Activated T-helper 1 cell treated with anti-CD3 and anti-CD28 coated beads, Interleukin-12 subunit alpha, Interleukin-12 subunit beta, Interleukin-2, Interleukin-4 antibody, amounts not matched to agents 30 ng/mL and 10 ng/mL and 1 ng/mL, durations not matched to agents 14 hours and 24 hours and 36 hours (primary cell): Measurements from ENCODE around the gene PLA2G10. TPM values are rescaled to one million over a fixed set of nuclear protein-coding genes. Genes with fewer than 3 reads are reported as not detected.
"Not testable (repeated sequence)": the region's sequence is repeated elsewhere in the genome, so short reads cannot be mapped to it uniquely, and the experiment has no call there.

ENCODE experiments used
- DNase-seq: peaks from one replicate; pipeline ENCODE4 v3.0.0; 2021; ENCODE audit warnings: low spot score
- H3K27ac Mint-ChIP-seq: one replicate; pipeline ENCODE4 v1.8.0; 2021; ENCODE audit warnings: mild to moderate bottlenecking, mixed read lengths
- H3K27me3 Mint-ChIP-seq: one replicate; pipeline ENCODE4 v1.8.0; 2022; ENCODE audit warnings: mild to moderate bottlenecking, moderate library complexity, mixed read lengths; ENCODE audit not compliant: insufficient read depth
- H3K36me3 Mint-ChIP-seq: one replicate; pipeline ENCODE4 v1.8.0; 2021; ENCODE audit warnings: low read depth, mixed read lengths
- H3K4me1 Mint-ChIP-seq: one replicate; pipeline ENCODE4 v1.8.0; 2021; ENCODE audit warnings: low read depth, mixed read lengths
- H3K4me3 Mint-ChIP-seq: one replicate; pipeline ENCODE4 v1.8.0; 2021; ENCODE audit warnings: mild to moderate bottlenecking, moderate library complexity, mixed read lengths
- H3K9me3 Mint-ChIP-seq: one replicate; pipeline ENCODE4 v1.8.0; 2021; ENCODE audit warnings: mixed read lengths
- intact Hi-C: fragments of 100-400 bp; cut with micrococcal nuclease; formaldehyde crosslinking; loops from one replicate; pipeline ENCODE4 v1.15.1; 2024
- total RNA-seq: library from RNA; stranded (reverse); gene quantifications from 2 replicates; pipeline ENCODE4 v1.2.3, GENCODE V29; 2022

Gene PLA2G10, protein sequence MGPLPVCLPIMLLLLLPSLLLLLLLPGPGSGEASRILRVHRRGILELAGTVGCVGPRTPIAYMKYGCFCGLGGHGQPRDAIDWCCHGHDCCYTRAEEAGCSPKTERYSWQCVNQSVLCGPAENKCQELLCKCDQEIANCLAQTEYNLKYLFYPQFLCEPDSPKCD
- not detected in 2 replicates for total RNA-seq

DNA sequence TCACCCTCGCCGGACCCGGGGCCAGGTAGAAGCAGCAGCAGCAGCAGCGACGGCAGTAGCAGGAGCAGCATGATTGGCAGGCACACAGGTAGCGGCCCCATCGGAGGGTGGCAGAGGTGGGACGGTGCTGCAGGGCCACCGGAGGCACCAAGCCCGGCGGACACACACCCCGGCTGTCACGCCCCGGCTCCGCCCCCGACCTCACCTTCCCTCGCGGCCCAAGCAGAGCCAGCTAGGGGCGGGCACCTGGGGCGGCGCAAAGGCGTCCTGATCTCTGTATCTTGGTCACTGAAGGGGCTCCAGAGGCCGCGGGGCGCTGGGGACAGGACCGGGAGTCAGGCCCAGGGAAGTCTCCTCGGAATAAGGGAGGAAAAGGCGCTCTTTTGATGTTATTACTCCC, at the start of gene PLA2G10:
Gene PLA2G10 (minus strand): TSS at position 180 of the 400 bp plus-strand sequence. CDS start 79 bp downstream, at position 101.
- H3K27me3 Mint-ChIP-seq, H3K27ac Mint-ChIP-seq, H3K36me3 Mint-ChIP-seq, intact Hi-C loops, DNase-seq, H3K9me3 Mint-ChIP-seq, H3K4me3 Mint-ChIP-seq, H3K4me1 Mint-ChIP-seq: not testable (repeated sequence)

DNA sequence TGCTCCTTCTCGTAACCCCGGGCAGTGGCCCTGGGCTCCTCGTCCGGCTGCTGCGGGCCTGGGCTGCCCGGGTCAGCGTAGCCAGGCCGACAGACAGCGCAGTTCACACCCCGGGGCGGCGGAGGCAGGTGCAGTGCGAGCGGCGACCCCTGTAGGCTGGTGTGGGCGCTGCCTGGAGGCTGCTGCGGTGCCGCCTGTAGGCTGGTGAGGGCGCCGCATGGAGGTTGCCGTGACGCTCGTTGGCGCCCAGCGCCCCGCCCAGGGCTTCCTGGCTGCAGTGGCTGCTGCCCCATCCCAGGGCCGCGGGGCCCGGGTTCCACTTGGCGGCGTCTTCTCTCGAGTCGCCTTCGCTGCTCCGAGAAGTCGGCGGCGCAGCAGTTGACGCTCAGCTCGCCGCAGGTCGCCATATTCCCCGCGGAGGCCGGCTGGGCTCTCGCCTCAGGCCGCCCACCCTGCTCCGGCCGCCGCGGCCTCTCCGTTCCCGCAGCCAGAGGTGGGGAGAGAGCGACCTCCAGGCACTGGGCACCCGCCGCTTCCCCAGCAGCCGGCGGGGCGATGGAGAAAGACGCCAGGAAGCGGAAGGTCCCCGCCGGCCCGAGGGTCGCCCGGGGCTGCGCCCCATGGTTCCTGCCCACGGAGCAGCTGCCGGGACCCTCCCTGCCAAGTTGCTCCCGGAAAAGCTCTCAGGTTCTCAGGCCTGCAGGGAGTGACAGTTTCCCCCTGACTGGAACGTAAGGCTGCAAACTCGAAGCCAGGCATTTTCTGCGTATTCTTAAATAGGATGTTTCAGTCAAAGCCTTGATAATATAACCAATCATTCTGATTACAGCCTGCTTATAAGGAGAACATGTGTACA, 48.4 kb upstream of the PLA2G10 start, which contains the start of gene NPIPA2:
Gene NPIPA2 (plus strand): TSS at position 261 of the 856 bp plus-strand sequence. CDS start 5,533 bp downstream, outside the sequence.
- intact Hi-C loops, DNase-seq, H3K4me1 Mint-ChIP-seq, H3K36me3 Mint-ChIP-seq, H3K27ac Mint-ChIP-seq, H3K27me3 Mint-ChIP-seq, H3K9me3 Mint-ChIP-seq, H3K4me3 Mint-ChIP-seq: not testable (repeated sequence)

DNA sequence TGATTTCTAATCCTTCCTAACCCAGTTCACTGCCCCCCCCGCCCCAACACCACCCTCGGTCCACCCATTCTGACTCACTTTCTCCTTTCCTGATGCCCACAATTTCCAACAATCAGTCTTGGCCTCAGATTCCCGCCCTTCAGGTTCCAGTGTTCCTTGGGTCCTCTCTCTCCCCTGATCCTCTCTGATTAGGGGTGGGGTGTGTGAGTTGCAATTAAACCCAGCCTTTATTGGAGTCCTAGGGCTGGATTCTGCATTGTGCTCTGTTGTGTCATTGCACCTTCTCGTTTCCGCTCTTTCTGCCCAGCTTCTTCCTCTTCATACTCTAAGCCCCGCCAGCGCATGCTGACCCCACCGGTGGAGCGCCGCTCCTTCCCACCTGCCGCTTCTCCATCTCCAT, 47.7 kb upstream of the PLA2G10 start:
- H3K27ac Mint-ChIP-seq, intact Hi-C loops, H3K4me1 Mint-ChIP-seq, H3K4me3 Mint-ChIP-seq, DNase-seq, H3K27me3 Mint-ChIP-seq, H3K36me3 Mint-ChIP-seq, H3K9me3 Mint-ChIP-seq: not testable (repeated sequence)

DNA sequence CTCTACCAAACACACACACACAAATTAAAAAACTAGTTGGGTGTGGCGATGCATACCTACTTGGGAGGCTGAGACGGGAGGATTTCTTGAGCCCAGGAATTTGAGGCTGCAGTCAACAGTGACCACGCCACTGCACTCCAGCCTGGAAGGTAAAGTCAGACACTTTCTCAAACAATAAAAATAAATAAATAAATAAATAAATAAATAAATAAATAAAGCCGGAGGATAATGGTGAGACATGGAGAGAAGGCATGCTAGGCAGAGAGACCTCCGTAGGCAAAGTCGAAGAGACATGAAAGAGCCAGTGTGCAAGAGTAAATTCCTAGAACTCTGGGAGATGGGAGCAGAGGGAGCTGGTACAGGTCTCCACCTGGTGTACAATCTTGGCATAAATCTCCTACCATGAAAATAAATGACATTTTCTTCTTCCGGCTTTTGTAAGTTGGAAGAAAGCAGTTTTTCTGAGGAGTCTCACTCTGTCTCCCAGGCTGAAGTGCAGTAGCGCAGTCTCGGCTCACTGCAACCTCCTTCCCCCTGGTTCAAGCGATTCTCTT, 46.8 kb upstream of the PLA2G10 start:
- intact Hi-C loops, H3K4me3 Mint-ChIP-seq, H3K27me3 Mint-ChIP-seq, H3K36me3 Mint-ChIP-seq, H3K27ac Mint-ChIP-seq, DNase-seq, H3K4me1 Mint-ChIP-seq, H3K9me3 Mint-ChIP-seq: not testable (repeated sequence)

DNA sequence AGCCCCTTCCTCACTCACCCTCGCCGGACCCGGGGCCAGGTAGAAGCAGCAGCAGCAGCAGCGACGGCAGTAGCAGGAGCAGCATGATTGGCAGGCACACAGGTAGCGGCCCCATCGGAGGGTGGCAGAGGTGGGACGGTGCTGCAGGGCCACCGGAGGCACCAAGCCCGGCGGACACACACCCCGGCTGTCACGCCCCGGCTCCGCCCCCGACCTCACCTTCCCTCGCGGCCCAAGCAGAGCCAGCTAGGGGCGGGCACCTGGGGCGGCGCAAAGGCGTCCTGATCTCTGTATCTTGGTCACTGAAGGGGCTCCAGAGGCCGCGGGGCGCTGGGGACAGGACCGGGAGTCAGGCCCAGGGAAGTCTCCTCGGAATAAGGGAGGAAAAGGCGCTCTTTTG, 39.1 kb upstream of the PLA2G10 start:
- intact Hi-C loops, H3K27ac Mint-ChIP-seq, DNase-seq, H3K9me3 Mint-ChIP-seq, H3K27me3 Mint-ChIP-seq, H3K36me3 Mint-ChIP-seq, H3K4me3 Mint-ChIP-seq, H3K4me1 Mint-ChIP-seq: not testable (repeated sequence)

DNA sequence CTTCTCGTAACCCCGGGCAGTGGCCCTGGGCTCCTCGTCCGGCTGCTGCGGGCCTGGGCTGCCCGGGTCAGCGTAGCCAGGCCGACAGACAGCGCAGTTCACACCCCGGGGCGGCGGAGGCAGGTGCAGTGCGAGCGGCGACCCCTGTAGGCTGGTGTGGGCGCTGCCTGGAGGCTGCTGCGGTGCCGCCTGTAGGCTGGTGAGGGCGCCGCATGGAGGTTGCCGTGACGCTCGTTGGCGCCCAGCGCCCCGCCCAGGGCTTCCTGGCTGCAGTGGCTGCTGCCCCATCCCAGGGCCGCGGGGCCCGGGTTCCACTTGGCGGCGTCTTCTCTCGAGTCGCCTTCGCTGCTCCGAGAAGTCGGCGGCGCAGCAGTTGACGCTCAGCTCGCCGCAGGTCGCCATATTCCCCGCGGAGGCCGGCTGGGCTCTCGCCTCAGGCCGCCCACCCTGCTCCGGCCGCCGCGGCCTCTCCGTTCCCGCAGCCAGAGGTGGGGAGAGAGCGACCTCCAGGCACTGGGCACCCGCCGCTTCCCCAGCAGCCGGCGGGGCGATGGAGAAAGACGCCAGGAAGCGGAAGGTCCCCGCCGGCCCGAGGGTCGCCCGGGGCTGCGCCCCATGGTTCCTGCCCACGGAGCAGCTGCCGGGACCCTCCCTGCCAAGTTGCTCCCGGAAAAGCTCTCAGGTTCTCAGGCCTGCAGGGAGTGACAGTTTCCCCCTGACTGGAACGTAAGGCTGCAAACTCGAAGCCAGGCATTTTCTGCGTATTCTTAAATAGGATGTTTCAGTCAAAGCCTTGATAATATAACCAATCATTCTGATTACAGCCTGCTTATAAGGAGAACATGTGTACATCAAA, 9.3 kb upstream of the PLA2G10 start, which contains the start of gene NPIPA3:
Gene NPIPA3 (plus strand): TSS at position 256 of the 856 bp plus-strand sequence. CDS start 5,533 bp downstream, outside the sequence.
- H3K27ac Mint-ChIP-seq, H3K27me3 Mint-ChIP-seq, H3K9me3 Mint-ChIP-seq, H3K4me3 Mint-ChIP-seq, DNase-seq, intact Hi-C loops, H3K36me3 Mint-ChIP-seq, H3K4me1 Mint-ChIP-seq: not testable (repeated sequence)

DNA sequence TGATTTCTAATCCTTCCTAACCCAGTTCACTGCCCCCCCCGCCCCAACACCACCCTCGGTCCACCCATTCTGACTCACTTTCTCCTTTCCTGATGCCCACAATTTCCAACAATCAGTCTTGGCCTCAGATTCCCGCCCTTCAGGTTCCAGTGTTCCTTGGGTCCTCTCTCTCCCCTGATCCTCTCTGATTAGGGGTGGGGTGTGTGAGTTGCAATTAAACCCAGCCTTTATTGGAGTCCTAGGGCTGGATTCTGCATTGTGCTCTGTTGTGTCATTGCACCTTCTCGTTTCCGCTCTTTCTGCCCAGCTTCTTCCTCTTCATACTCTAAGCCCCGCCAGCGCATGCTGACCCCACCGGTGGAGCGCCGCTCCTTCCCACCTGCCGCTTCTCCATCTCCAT, 8.6 kb upstream of the PLA2G10 start:
- H3K4me3 Mint-ChIP-seq, H3K27me3 Mint-ChIP-seq, DNase-seq, H3K27ac Mint-ChIP-seq, H3K4me1 Mint-ChIP-seq, intact Hi-C loops, H3K36me3 Mint-ChIP-seq, H3K9me3 Mint-ChIP-seq: not testable (repeated sequence)

DNA sequence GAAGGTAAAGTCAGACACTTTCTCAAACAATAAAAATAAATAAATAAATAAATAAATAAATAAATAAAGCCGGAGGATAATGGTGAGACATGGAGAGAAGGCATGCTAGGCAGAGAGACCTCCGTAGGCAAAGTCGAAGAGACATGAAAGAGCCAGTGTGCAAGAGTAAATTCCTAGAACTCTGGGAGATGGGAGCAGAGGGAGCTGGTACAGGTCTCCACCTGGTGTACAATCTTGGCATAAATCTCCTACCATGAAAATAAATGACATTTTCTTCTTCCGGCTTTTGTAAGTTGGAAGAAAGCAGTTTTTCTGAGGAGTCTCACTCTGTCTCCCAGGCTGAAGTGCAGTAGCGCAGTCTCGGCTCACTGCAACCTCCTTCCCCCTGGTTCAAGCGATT, 7.8 kb upstream of the PLA2G10 start:
- H3K4me1 Mint-ChIP-seq, H3K27ac Mint-ChIP-seq, H3K4me3 Mint-ChIP-seq, DNase-seq, H3K36me3 Mint-ChIP-seq, intact Hi-C loops, H3K27me3 Mint-ChIP-seq, H3K9me3 Mint-ChIP-seq: not testable (repeated sequence)

DNA sequence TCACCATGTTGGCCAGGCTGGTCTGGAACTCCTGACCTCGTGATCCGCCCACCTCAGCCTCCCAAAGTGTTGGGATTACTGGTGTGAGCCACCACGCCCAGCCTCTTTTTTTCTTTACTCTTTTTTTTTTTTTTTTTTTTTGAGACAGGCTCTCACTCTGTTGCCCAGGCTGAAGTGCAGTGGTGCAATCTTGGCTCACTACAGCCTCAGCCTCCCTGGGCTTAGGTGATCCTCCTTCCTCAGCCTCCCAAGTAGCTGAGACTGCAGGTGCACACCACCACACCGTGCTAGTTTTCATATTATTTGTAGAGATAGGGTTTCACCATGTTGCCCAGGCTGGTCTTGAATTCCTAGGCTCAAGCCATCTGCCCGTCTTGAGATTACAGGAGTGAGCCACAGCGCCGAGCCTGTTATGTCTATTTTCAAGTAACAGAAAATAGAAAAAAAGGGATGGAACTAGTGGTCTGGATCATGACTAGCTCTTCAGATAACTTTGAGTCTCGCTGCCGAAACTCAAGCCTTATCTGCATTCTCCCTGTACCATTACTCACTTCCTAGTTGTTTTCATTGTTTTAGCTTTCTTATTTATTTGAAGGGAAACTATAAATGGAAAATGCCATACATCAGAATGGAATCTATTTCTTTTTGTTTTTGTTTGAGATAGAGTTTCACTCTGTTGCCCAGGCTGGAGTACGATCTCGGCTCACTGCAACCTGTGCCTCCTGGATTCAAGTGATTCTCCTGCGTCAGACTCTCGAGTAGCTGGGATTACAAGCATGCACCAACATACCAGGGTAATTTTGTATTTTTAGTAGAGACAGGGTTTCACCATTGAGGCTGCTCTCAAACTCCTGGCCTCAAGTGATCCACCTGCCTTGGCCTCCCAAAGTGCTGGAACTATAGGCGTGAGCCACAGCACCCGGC, 8.0 kb downstream of the PLA2G10 start:
- H3K4me1 Mint-ChIP-seq, H3K4me3 Mint-ChIP-seq, DNase-seq, H3K9me3 Mint-ChIP-seq, H3K27ac Mint-ChIP-seq, intact Hi-C loops, H3K27me3 Mint-ChIP-seq, H3K36me3 Mint-ChIP-seq: not testable (repeated sequence)

DNA sequence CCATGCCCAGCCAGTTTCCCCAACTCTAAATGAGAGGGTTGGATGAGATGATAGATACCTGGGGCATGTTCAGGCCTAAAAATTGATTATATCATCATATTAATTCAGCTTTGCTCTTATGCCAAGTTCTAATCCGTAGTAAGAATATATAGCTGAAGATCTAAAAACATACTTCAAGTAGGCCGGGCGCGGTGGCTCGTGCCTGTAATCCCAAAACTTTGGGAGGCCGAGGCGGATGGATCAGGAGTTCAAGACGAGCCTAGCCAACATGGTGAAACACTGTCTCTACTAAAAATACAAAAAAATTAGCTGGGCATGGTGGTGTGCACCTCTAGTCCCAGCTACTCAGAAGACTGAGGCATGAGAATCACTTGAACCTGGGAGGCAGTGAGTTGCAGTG, 12.0 kb downstream of the PLA2G10 start:
- H3K27me3 Mint-ChIP-seq = peaks cover 5% of the 10 kb centered on the region
- H3K9me3 Mint-ChIP-seq = no peaks in the 10 kb centered on the region
- H3K27ac Mint-ChIP-seq = no peak overlapping the region
- H3K4me3 Mint-ChIP-seq = no peak overlapping the region
- H3K36me3 Mint-ChIP-seq = no peaks in the 10 kb centered on the region
- DNase-seq = no peak
- no peaks in the 10 kb centered on the region for H3K4me1 Mint-ChIP-seq
- intact Hi-C loops = no loop called here

DNA sequence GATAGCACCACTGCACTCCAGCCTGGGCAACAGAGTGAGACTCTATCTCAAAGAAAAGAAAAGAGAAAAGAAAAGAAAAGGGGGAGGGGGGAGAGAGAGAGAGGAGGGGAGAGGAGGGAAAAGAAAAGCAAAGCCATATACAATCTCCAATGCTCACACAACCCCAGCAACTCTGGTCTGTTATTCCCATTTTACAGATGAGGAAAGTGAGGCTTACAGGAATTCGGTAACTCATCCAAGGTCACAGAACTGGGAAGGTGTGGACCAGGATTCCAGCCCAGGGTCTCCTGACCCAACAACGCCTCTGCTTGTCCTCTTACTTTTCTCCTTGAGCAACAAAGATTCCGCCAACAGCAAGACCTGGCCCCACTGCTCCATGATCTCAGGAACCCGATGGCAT, 13.0 kb downstream of the PLA2G10 start:
- intact Hi-C loops = no loop called here

DNA sequence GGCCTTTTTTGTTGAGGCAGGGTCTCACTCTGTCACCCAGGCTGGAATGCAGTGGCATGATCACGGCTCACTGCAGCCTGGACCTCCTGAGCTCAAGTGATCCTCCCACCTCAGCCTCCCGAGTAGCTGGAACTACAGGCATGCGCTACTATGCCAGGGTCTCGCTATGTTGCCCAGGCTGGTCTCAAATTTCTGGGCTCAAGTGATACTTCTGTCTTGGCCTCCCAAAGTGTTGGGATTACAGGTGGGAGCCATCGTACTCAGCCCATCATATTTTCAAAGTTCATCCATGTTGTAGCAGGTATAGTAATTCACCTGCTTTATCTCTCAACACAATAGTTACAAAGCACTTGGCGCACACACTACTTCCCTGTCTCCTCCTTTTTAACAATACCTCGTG, 13.7 kb downstream of the PLA2G10 start:
- DNase-seq, H3K27me3 Mint-ChIP-seq, H3K4me3 Mint-ChIP-seq, H3K36me3 Mint-ChIP-seq, intact Hi-C loops, H3K4me1 Mint-ChIP-seq, H3K27ac Mint-ChIP-seq, H3K9me3 Mint-ChIP-seq: not testable (repeated sequence)

More for the DNA sequence above, 13.0 kb downstream of the PLA2G10 start:
- Mint-ChIP-seq H3K27me3 (peaks cover 3% of the 10 kb centered on the region), H3K27ac (no peak overlapping the region), H3K36me3 (no peaks in the 10 kb centered on the region), H3K4me3 (no peak overlapping the region), H3K9me3 (peaks cover 2% of the 10 kb centered on the region), H3K4me1 (no peaks in the 10 kb centered on the region)
- DNase-seq = no peak
